Keratinocyte (primary cell): ENCODE measurements around the gene FAM3A.

Experiments
- CTCF ChIP-seq, 3 experiments: IDR thresholded peaks in 1 of 3; conservative IDR thresholded peaks in 1 of 3; optimal IDR thresholded peaks in 1 of 3; 2 replicates in 2 of 3; 3 replicates in 1 of 3; pipeline versions ENCODE3 to v1.5.1; 2011; ENCODE audit warnings: low read length in 3 of 3, mild to moderate bottlenecking in 3 of 3, moderate library complexity in 2 of 3, control low read depth in 1 of 3, inconsistent platforms in 1 of 3; ENCODE audit not compliant: insufficient read depth in 2 of 3; ENCODE audit errors: extremely low read depth in 1 of 3
- EZH2 ChIP-seq: IDR thresholded peaks from one replicate; pipeline ENCODE4 v1.6.1; 2012; ENCODE audit warnings: inconsistent platforms, mild to moderate bottlenecking, low read length, moderate library complexity

- TF ChIP-seq CTCF (optimal IDR thresholded peaks at IDR 0.05 in 1 of 3, IDR thresholded peaks at IDR 0.05 in 1 of 3, conservative IDR thresholded peaks at IDR 0.05 in 1 of 3; ENCODE audit: extremely low read depth in 1 of 3, insufficient read depth in 2 of 3, low read length in 3 of 3): no peak
- no peak for TF ChIP-seq EZH2
These were observed 19.9 kb upstream of the FAM3A start for GRCh38 chrX:154535892-154536291.
